Heart right ventricle (tissue), 16 donors: ENCODE data around the gene CLK4. TPM values are rescaled to one million over a fixed set of nuclear protein-coding genes. Genes with fewer than 3 reads are reported as not detected.

Source experiments
- ATAC-seq, 8 donors: fragments of 200-7000 bp; cut with Tn5 transposase; one replicate each; pipeline ENCODE4 v1.9.1; 2020; ENCODE audit warnings: mild to moderate bottlenecking in 8 of 8, moderate library complexity in 8 of 8, moderate number of reproducible peaks in 1 of 8
- DNase-seq, 2 donors: peaks; one replicate each; pipeline ENCODE4 v3.0.0-alpha.2; 2020
- H3K27ac ChIP-seq, 10 donors: fragments of 200-600 bp; sonication (generic) in 2 of 10; one replicate each; pipeline versions ENCODE4 v1.5.0 to v1.8.0; 2020 to 2022; ENCODE audit warnings: mild to moderate bottlenecking in 3 of 10
- H3K27me3 ChIP-seq, 7 donors: fragments of 200-600 bp; one replicate each; pipeline ENCODE4 v1.8.0; 2021 to 2022; ENCODE audit warnings: mild to moderate bottlenecking in 2 of 7
- H3K36me3 ChIP-seq, 9 donors: fragments of 200-600 bp; sonication (generic) in 1 of 9; one replicate each; pipeline versions ENCODE4 v1.5.0 to v1.8.0; 2020 to 2022; ENCODE audit warnings: mild to moderate bottlenecking in 2 of 9
- H3K4me1 ChIP-seq, 9 donors: fragments of 200-600 bp; sonication (generic) in 1 of 9; one replicate each; pipeline versions ENCODE4 v1.5.0 to v1.8.0; 2020 to 2022; ENCODE audit warnings: mild to moderate bottlenecking in 4 of 9
- H3K4me3 ChIP-seq, 10 donors: fragments of 200-600 bp; sonication (generic) in 2 of 10; one replicate each; pipeline versions ENCODE4 v1.5.0 to v1.8.0; 2020 to 2022; ENCODE audit warnings: mild to moderate bottlenecking in 7 of 10, moderate library complexity in 2 of 10
- H3K9me3 ChIP-seq, 11 donors: fragments of 200-600 bp in 10 of 11; sonication (generic) in 2 of 11; one replicate each; pipeline versions ENCODE4 v1.5.0 to v1.8.0; 2013 to 2022; ENCODE audit warnings: mild to moderate bottlenecking in 2 of 11, control low read depth in 1 of 11, moderate library complexity in 1 of 11
- CTCF ChIP-seq, 9 donors: fragments of 200-600 bp; sonication (generic) in 2 of 9; IDR thresholded peaks; one replicate each; pipeline versions ENCODE4 v1.5.0 to v1.8.0; 2021 to 2022; ENCODE audit warnings: antibody characterized with exemption in 9 of 9, mild to moderate bottlenecking in 5 of 9, moderate library complexity in 1 of 9
- WGBS, 2 donors: extraction: QIAGEN DNeasy Blood & Tissue Kit; methylation state at CpG; one replicate each; pipeline ENCODE4 v1.1.7; 2013; ENCODE audit warnings: inconsistent platforms in 1 of 2; 5-methylcytosine and 5-hydroxymethylcytosine counted together
- intact Hi-C, 10 donors: fragments of 100-400 bp; cut with DNase I; formaldehyde crosslinking; loops; one replicate each; pipeline versions ENCODE4 v1.11.1 to v1.14.2; 2022
- polyA plus RNA-seq, 2 donors: library from polyadenylated mRNA; stranded (reverse); fragments of 200-250 nt; gene quantifications; one replicate each; pipeline ENCODE4 v1.2.3, GENCODE V29; 2013
- total RNA-seq, 10 donors: library from RNA; stranded (reverse); fragmentation: NEBNext Ultra II Directional in 3 of 10; extraction: Animal tissue kit (Norgen Biotek cat#: 25700) in 3 of 10; gene quantifications; one replicate each; pipeline versions ENCODE4 v1.2.1 to v1.2.4, GENCODE V29; 2021 to 2023
- donor health status: Arrhythmogenic right ventricular cardiomyopathy.
- donor health status: ischemic (EF 13 %, LVEDD 7.1; RV severe dilation, severe dysfunction).
- donor health status: healthy with polysubstance abuse.
- donor health status: DM: no; HTN: yes; CAD: no.
- donor health status: DM: no; HTN: no; CAD: no.
- donor health status: ischemic (EF 25% LVEDD 6.9; RV normal size, moderate dysfunction).
- donor health status: ischemic (EF 25% LVEDD 5.7; RV mildly dilated, moderate dysfunction).
- donor health status: healthy.
- donor health status: DM: yes; HTN: yes; CAD: no.
- donor health status: Ischemic cardiomyopathy.
- donor health status: ischemic (EF 35%, LVEDD 5.7; RV mildly dilated, moderate dysfunction).
- donor health status: nonischemic (EF 11% LVEDD 7.7; RV severe dilation, severe dysfunction).
- donor health status: DM: yes; HTN: yes; CAD: no.
- donor health status: PGD.
- donor health status: ischemic (EF 29% LVEDD 5.4; RV normal size, mild dysfunction).
- donor health status: nonischemic (EF 23%, LVEDD 6.1; RV moderate dilation, normal function).

CLK4 gene
- total and polyA plus RNA-seq, 12 donors, result 6.0 to 67.0 (median 15.5) TPM

GRCh38 chr5:178672630-178673029 is 45.8 kb upstream of the CLK4 start:
- H3K36me3 ChIP-seq, result no peaks in the 10 kb centered on the region
- peaks cover 0 to 14% (median 0%) of the 10 kb centered on the region in 7 donors for H3K27me3 ChIP-seq
- intact Hi-C loops, result no loop called here
- no peak for TF ChIP-seq CTCF (IDR thresholded peaks at IDR 0.05)
- 72 to 87% methylated on average over 4 of the region's 4 CpGs for WGBS, 2 donors
- no peak overlapping the region for H3K4me3 ChIP-seq
- H3K27ac ChIP-seq, result no peak overlapping the region
- no peak for ATAC-seq
- H3K4me1 ChIP-seq, result no peaks in the 10 kb centered on the region
- H3K9me3 ChIP-seq, result peaks cover 0 to 2% (median 0%) of the 10 kb centered on the region in 11 donors
- no peak for DNase-seq

- Histone ChIP-seq H3K27ac (no peak overlapping the region), H3K4me1 (no peaks in the 10 kb centered on the region), H3K9me3 (peaks cover 0 to 2% (median 0%) of the 10 kb centered on the region in 11 donors), H3K27me3 (peaks cover 0 to 14% (median 0%) of the 10 kb centered on the region in 7 donors), H3K36me3 (no peaks in the 10 kb centered on the region), H3K4me3 (no peak overlapping the region)
- no peak for ATAC-seq
- intact Hi-C loops, result no loop called here
- WGBS, 2 donors, result 65% methylated on average over 7 of the region's 7 CpGs
- DNase-seq, result no peak
- TF ChIP-seq CTCF (IDR thresholded peaks at IDR 0.05), result no peak
Observed at GRCh38 chr5:178671602-178672144, 44.8 kb upstream of the CLK4 start.

GRCh38 chr5:178670351-178670885 is 43.6 kb upstream of the CLK4 start:
- intact Hi-C loops, result no loop called here
- TF ChIP-seq CTCF (IDR thresholded peaks at IDR 0.05), result no peak
- Histone ChIP-seq H3K27ac (no peak overlapping the region), H3K9me3 (peaks cover 0 to 2% (median 0%) of the 10 kb centered on the region in 11 donors), H3K4me1 (no peaks in the 10 kb centered on the region), H3K36me3 (no peaks in the 10 kb centered on the region), H3K4me3 (no peak overlapping the region), H3K27me3 (peaks cover 0 to 14% (median 0%) of the 10 kb centered on the region in 7 donors)
- no peak for ATAC-seq
- WGBS, 2 donors, result 88 to 89% methylated on average over 10 of the region's 10 CpGs
- no peak for DNase-seq

- ATAC-seq (no peak), DNase-seq (no peak)
- H3K9me3 ChIP-seq, result peaks cover 0 to 3% (median 0%) of the 10 kb centered on the region in 11 donors
- no peaks in the 10 kb centered on the region for H3K36me3 ChIP-seq
- no peak overlapping the region for H3K27ac ChIP-seq
- H3K4me1 ChIP-seq, result no peaks in the 10 kb centered on the region
- intact Hi-C loops, result no loop called here
- peaks cover 0 to 25% (median 0%) of the 10 kb centered on the region in 7 donors for H3K27me3 ChIP-seq
- WGBS, 2 donors, result 88 to 89% methylated on average over 7 of the region's 7 CpGs
- H3K4me3 ChIP-seq, result no peak overlapping the region
- no peak for TF ChIP-seq CTCF (IDR thresholded peaks at IDR 0.05)
Observed at GRCh38 chr5:178668579-178668978, 41.7 kb upstream of the CLK4 start.
